Kidney tubule cell (primary cell): ENCODE measurements around the gene BBIP1.
"Not testable (repeated sequence)": the region's sequence is repeated elsewhere in the genome, so short reads cannot be mapped to it uniquely, and the experiment has no call there.

ENCODE experiments used
- DNase-seq: peaks from one replicate; pipeline ENCODE4 v3.0.0-alpha.2; 2018; ENCODE audit warnings: low spot score

Gene BBIP1

GRCh38 chr10:110885932-110886674 lies 32.9 kb downstream of the BBIP1 start:
- no peak for DNase-seq

GRCh38 chr10:110883924-110884323 lies 35.1 kb downstream of the BBIP1 start:
- DNase-seq: no peak

- no peak for DNase-seq
These were observed 37.1 kb downstream of the BBIP1 start for GRCh38 chr10:110881905-110882304.

- DNase-seq: no peak
These were observed 37.7 kb downstream of the BBIP1 start for GRCh38 chr10:110881247-110881646.

- no peak for DNase-seq
These were observed 39.0 kb downstream of the BBIP1 start for GRCh38 chr10:110880012-110880411.

- no peak for DNase-seq
These were observed 42.2 kb downstream of the BBIP1 start for GRCh38 chr10:110876788-110877187.

GRCh38 chr10:110876000-110876399 lies 43.0 kb downstream of the BBIP1 start:
- DNase-seq: no peak

- DNase-seq: no peak
These were observed 45.0 kb downstream of the BBIP1 start for GRCh38 chr10:110873951-110874350.

GRCh38 chr10:110872984-110873923 lies 45.7 kb downstream of the BBIP1 start:
- DNase-seq: no peak

GRCh38 chr10:110872145-110872983 lies 46.6 kb downstream of the BBIP1 start:
- DNase-seq: peak; percentile 39

- DNase-seq: peak; percentile 97
These were observed 47.5 kb downstream of the BBIP1 start, which contains the start of gene PDCD4 for GRCh38 chr10:110871298-110872084. PDCD4 (plus strand) TSS chr10:110871928; CDS start chr10:110876028, 4,100 bp downstream.

- DNase-seq: no peak
These were observed 48.1 kb downstream of the BBIP1 start for GRCh38 chr10:110870823-110871297.

GRCh38 chr10:110868981-110869380 lies 50.0 kb downstream of the BBIP1 start:
- DNase-seq: no peak

GRCh38 chr10:110867807-110868465 lies 51.0 kb downstream of the BBIP1 start:
- DNase-seq: no peak

- not testable (repeated sequence) for DNase-seq
These were observed 51.8 kb downstream of the BBIP1 start for GRCh38 chr10:110867011-110867806.

GRCh38 chr10:110865809-110866482 lies 53.0 kb downstream of the BBIP1 start:
- peak; percentile 29 for DNase-seq

GRCh38 chr10:110865186-110865808 lies 53.7 kb downstream of the BBIP1 start:
- DNase-seq: peak; percentile 43

GRCh38 chr10:110864662-110865140 lies 54.3 kb downstream of the BBIP1 start:
- DNase-seq: no peak
